ENCODE measurements around the gene TSPYL6.
"Not testable (repeated sequence)": the region's sequence is repeated elsewhere in the genome, so short reads cannot be mapped to it uniquely, and the experiment has no call there.

Gene TSPYL6

DNA sequence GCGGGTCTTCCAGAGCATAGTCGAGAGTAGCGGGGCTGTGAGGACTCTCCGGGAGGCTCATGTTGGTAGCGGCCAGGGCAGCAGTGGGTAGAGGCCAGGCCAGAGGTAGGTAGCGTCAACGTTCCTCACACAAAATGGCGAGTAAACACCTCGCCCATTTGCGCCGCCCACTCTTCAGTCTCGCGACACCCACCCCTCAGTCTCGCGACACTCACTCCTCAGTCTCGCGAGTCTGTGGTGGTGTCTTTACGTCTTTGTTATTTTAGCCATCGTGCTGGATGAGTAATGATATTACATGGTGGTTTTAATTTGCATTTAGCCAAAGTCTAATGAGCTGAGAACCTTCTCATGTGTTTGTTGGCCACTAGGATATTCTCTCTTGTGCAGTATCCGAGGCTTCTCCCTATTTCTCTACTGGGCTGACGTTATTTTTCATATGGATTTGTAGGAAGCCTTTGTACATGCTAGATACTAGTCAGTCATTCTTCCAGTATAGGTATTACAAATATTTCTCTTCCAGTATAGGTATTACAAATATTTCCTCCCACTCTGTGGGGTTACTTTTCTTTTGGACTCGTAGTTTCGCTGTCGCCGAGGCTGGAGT lies at the start of gene TSPYL6:
Gene TSPYL6 (minus strand): TSS at position 139 of the 604 bp plus-strand sequence. CDS start 78 bp downstream, at position 61.
- no peak within 1 kb of the TSS for H3K27ac ChIP-seq (ENCODE audit: low read depth, low read length)
- H3K4me3 ChIP-seq (ENCODE audit: low read depth, low read length): no peak within 1 kb of the TSS
- H2AFZ ChIP-seq (ENCODE audit: low read length, unreplicated experiment): no peak within 1 kb of the TSS
- no peaks in the 10 kb centered on the region for H3K79me2 ChIP-seq (ENCODE audit: control insufficient read depth, insufficient read depth, low read length, unreplicated experiment)
- H3K36me3 ChIP-seq (ENCODE audit: insufficient read depth, low read length): no peaks in the 10 kb centered on the region
- H3K4me1 ChIP-seq (ENCODE audit: control insufficient read depth, insufficient read depth, low read length, unreplicated experiment): peaks cover under 1% of the 10 kb centered on the region
- H3K27me3 ChIP-seq (ENCODE audit: insufficient read depth, low read length): no peaks in the 10 kb centered on the region

DNA sequence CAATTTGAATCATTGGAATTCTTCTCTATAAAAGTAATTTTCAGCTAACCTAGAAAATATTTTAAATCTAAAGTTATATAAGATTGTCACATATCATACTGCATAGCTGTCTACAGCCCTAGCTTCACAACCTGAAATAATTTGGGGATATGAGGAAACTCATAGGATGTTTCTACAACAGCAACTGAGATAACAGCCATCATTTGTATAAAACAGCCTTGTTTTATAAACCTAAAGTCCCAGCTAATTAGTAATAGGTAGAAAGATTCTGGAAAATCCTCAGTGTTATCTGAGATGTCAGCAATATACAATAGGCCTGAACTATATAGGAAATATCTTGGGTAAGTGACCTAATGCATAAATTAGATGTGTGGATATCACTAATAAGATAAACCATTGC lies 47.6 kb upstream of the TSPYL6 start:
- Histone ChIP-seq H3K27me3 (ENCODE audit: insufficient read depth, low read length) (no peaks in the 10 kb centered on the region), H3K36me3 (ENCODE audit: insufficient read depth, low read length) (no peaks in the 10 kb centered on the region), H3K4me1 (ENCODE audit: control insufficient read depth, insufficient read depth, low read length, unreplicated experiment) (peaks cover 12% of the 10 kb centered on the region), H2AFZ (ENCODE audit: low read length, unreplicated experiment) (no peak overlapping the region), H3K4me3 (ENCODE audit: low read depth, low read length) (no peak overlapping the region), H3K79me2 (ENCODE audit: control insufficient read depth, insufficient read depth, low read length, unreplicated experiment) (no peaks in the 10 kb centered on the region), H3K27ac (ENCODE audit: low read depth, low read length) (no peak overlapping the region)

DNA sequence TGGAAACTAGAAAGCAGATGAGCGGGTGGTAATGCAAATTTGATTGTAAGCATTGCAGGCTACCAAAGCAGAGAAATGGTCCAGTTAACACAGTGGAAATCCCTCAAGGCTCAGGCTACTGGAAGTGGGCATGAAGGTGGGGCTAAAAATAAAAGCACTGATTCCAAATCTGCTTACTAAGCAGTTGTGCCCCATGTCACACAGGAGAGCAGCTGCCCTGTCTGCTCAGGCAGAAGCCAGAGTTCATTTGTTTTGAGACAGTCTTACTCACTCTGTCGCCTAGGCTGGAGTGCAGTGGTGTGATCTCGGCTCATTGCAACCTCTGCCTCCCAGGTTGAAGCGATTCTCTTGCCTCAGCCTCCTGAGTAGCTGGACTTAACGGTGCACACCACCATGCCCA lies 42.5 kb upstream of the TSPYL6 start:
- H2AFZ ChIP-seq (ENCODE audit: low read length, unreplicated experiment): no peak overlapping the region
- no peaks in the 10 kb centered on the region for H3K36me3 ChIP-seq (ENCODE audit: insufficient read depth, low read length)
- no peaks in the 10 kb centered on the region for H3K79me2 ChIP-seq (ENCODE audit: control insufficient read depth, insufficient read depth, low read length, unreplicated experiment)
- no peak overlapping the region for H3K27ac ChIP-seq (ENCODE audit: low read depth, low read length)
- H3K4me1 ChIP-seq (ENCODE audit: control insufficient read depth, insufficient read depth, low read length, unreplicated experiment): peaks cover 7% of the 10 kb centered on the region
- H3K27me3 ChIP-seq (ENCODE audit: insufficient read depth, low read length): no peaks in the 10 kb centered on the region
- no peak overlapping the region for H3K4me3 ChIP-seq (ENCODE audit: low read depth, low read length)

DNA sequence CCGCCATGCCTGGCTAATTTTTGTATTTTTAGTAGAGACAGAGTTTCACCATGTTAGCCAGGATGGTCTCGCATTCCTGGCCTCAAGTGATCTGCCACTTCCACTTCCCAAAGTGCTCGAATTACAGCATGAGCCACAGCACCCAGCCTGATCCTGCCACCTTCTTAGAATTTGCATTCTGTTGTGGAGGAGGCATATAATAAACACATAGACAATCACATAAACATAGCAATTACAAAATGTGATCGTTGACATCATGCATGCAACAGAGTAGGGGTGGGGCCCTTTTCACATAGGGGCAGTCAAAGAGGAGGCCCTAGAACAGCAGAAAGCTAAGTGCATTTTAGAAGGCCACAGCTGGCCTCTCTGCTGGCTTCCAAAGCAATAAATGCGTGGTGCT lies 39.9 kb upstream of the TSPYL6 start:
- no peak overlapping the region for H2AFZ ChIP-seq (ENCODE audit: low read length, unreplicated experiment)
- peaks cover 7% of the 10 kb centered on the region for H3K4me1 ChIP-seq (ENCODE audit: control insufficient read depth, insufficient read depth, low read length, unreplicated experiment)
- no peak overlapping the region for H3K4me3 ChIP-seq (ENCODE audit: low read depth, low read length)
- no peaks in the 10 kb centered on the region for H3K27me3 ChIP-seq (ENCODE audit: insufficient read depth, low read length)
- H3K79me2 ChIP-seq (ENCODE audit: control insufficient read depth, insufficient read depth, low read length, unreplicated experiment): no peaks in the 10 kb centered on the region
- H3K27ac ChIP-seq (ENCODE audit: low read depth, low read length): no peak overlapping the region
- H3K36me3 ChIP-seq (ENCODE audit: insufficient read depth, low read length): no peaks in the 10 kb centered on the region

DNA sequence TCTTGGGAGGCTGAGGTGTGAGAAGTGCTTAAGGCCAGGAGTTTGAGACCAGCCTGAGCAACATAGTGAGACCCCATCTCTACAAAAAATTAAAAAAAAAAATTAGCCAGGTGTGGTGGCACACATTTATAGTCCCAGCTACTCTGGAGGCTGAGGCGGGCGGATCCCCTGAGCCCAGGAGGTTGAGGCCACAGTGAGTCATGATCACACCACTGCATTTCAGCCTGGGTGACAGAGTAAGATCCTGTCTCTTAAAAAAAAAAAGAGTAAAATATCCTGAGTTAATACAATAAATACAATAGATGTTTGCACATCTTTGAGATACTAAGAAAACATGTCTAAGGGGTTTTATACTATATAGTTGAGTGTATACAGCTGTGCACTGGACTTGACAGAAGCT lies 38.6 kb upstream of the TSPYL6 start:
- H3K36me3 ChIP-seq (ENCODE audit: insufficient read depth, low read length); H3K4me3 ChIP-seq (ENCODE audit: low read depth, low read length); H3K4me1 ChIP-seq (ENCODE audit: control insufficient read depth, insufficient read depth, low read length, unreplicated experiment); H3K27ac ChIP-seq (ENCODE audit: low read depth, low read length); H3K79me2 ChIP-seq (ENCODE audit: control insufficient read depth, insufficient read depth, low read length, unreplicated experiment); H2AFZ ChIP-seq (ENCODE audit: low read length, unreplicated experiment); H3K27me3 ChIP-seq (ENCODE audit: insufficient read depth, low read length): not testable (repeated sequence)

DNA sequence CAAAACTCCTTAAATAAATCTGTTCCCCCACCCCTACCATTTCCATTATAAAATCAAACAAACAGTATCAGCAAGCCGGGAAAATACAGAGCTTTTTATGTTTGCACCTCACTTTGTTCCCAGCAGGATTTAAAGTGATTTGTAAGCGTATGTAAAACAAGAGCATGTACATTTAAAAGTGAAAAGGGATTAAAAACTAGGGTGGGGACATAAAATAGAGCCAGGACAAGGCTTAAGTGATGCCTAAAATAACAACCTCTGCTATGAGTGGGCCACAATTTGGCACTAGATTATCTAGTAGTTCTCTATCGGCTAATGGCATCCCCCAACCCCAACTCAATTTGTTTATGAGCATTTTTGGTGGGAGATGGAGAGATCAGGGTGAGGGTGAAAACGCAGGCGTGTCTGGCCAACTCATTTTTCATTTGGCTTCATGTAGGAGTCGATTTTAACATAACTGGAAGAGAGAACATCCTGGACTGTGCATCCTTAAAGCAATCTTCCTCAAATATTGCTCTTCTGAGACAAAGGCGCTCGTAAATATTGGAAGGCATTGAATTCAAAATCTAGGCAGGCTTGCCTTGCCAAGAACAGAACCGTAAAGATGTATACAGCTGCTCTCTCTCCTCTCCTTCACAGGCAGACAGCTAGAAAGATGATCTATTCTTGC lies 34.5 kb upstream of the TSPYL6 start:
- no peaks in the 10 kb centered on the region for H3K27me3 ChIP-seq (ENCODE audit: insufficient read depth, low read length)
- no peak overlapping the region for H3K27ac ChIP-seq (ENCODE audit: low read depth, low read length)
- H3K79me2 ChIP-seq (ENCODE audit: control insufficient read depth, insufficient read depth, low read length, unreplicated experiment): no peaks in the 10 kb centered on the region
- peaks cover 7% of the 10 kb centered on the region for H3K4me1 ChIP-seq (ENCODE audit: control insufficient read depth, insufficient read depth, low read length, unreplicated experiment)
- no peak overlapping the region for H2AFZ ChIP-seq (ENCODE audit: low read length, unreplicated experiment)
- no peaks in the 10 kb centered on the region for H3K36me3 ChIP-seq (ENCODE audit: insufficient read depth, low read length)
- H3K4me3 ChIP-seq (ENCODE audit: low read depth, low read length): no peak overlapping the region

DNA sequence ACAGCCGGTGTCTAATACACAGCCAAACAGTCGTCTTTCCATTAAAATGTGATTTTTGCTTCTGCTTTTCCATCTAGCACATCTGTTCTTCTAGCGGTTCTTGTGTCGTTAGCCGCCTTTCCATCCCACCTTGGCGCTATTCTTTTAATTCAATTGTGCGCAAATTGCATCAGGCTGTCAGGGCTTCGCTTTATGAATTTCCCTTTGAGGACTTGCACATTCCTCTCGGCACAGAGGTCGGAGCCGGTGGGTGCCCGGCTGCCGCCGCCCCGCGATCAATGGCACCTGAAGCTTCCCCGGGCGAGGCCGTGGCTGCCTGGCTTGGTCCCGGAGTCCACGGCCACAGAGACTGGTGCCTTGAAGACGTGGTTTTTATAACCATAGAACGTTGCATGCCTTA lies 33.9 kb upstream of the TSPYL6 start:
- H3K27ac ChIP-seq (ENCODE audit: low read depth, low read length): no peak overlapping the region
- no peak overlapping the region for H2AFZ ChIP-seq (ENCODE audit: low read length, unreplicated experiment)
- H3K4me3 ChIP-seq (ENCODE audit: low read depth, low read length): no peak overlapping the region
- H3K4me1 ChIP-seq (ENCODE audit: control insufficient read depth, insufficient read depth, low read length, unreplicated experiment): peaks cover 5% of the 10 kb centered on the region
- H3K36me3 ChIP-seq (ENCODE audit: insufficient read depth, low read length): no peaks in the 10 kb centered on the region
- H3K79me2 ChIP-seq (ENCODE audit: control insufficient read depth, insufficient read depth, low read length, unreplicated experiment): no peaks in the 10 kb centered on the region
- H3K27me3 ChIP-seq (ENCODE audit: insufficient read depth, low read length): no peaks in the 10 kb centered on the region

DNA sequence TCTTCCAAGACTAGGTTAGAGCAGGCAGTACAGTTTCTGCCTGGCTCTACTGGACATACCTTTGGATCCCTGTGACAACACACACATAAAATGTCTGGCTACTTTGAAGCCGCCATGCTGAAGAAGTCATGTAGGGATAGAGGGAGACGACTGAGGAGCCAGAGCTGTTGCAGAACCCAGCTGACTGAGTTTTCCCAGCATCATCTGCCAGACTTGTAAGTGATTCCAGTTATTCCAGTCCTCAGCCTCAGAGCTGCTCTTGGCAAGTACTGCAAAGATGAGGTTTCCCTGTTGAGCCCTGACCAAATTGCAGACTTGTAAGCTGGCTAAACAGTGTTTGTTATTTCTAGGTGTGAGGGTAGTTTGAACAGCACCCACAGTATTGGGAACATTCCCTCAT lies 31.5 kb upstream of the TSPYL6 start:
- no peak overlapping the region for H3K4me3 ChIP-seq (ENCODE audit: low read depth, low read length)

DNA sequence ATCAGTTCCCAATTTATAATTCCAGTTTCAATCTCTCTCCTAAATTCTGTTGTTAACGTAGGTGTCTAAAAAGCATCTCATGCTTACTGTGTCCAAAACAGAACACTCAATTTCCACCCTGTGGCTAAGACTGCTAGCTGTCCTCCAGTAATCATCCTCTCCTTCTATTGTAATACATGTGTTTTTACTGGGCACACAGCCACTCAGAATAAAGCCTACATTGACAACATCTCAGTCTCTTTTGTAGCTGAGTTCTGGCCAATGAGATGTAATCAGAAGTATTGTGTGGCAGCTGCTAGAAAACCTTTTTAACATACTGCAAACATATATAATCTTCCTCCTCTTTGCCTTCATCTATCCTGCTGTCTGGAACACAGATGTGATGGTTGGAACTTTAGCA lies 29.4 kb upstream of the TSPYL6 start:
- Histone ChIP-seq H3K79me2 (ENCODE audit: control insufficient read depth, insufficient read depth, low read length, unreplicated experiment) (no peaks in the 10 kb centered on the region), H3K4me1 (ENCODE audit: control insufficient read depth, insufficient read depth, low read length, unreplicated experiment) (no peaks in the 10 kb centered on the region), H2AFZ (ENCODE audit: low read length, unreplicated experiment) (no peak overlapping the region), H3K36me3 (ENCODE audit: insufficient read depth, low read length) (no peaks in the 10 kb centered on the region), H3K27me3 (ENCODE audit: insufficient read depth, low read length) (no peaks in the 10 kb centered on the region), H3K27ac (ENCODE audit: low read depth, low read length) (no peak overlapping the region), H3K4me3 (ENCODE audit: low read depth, low read length) (no peak overlapping the region)

More for the DNA sequence above, 31.5 kb upstream of the TSPYL6 start:
- no peaks in the 10 kb centered on the region for H3K79me2 ChIP-seq (ENCODE audit: control insufficient read depth, insufficient read depth, low read length, unreplicated experiment)
- no peak overlapping the region for H3K27ac ChIP-seq (ENCODE audit: low read depth, low read length)
- H3K36me3 ChIP-seq (ENCODE audit: insufficient read depth, low read length): no peaks in the 10 kb centered on the region
- no peak overlapping the region for H2AFZ ChIP-seq (ENCODE audit: low read length, unreplicated experiment)
- no peaks in the 10 kb centered on the region for H3K4me1 ChIP-seq (ENCODE audit: control insufficient read depth, insufficient read depth, low read length, unreplicated experiment)
- no peaks in the 10 kb centered on the region for H3K27me3 ChIP-seq (ENCODE audit: insufficient read depth, low read length)

DNA sequence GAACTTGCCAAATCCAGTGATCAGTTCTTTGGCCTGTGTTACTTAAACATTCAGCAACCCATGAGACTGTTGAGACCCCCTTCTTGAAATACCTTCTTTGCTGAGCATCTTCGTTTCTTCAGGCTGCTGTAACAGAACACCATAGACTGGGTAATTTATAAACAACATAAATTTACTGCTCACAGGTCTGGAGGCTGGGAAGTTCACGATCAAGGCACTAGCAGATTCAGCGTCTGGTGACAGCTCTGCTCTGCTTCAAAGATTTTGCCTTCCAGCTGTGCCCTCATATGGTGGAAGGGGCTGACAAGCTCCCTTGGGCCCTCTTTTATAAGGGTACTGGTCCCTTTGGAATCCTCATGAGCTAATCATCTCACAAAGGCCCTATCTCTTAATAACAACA lies 28.8 kb upstream of the TSPYL6 start:
- no peaks in the 10 kb centered on the region for H3K79me2 ChIP-seq (ENCODE audit: control insufficient read depth, insufficient read depth, low read length, unreplicated experiment)
- H3K4me1 ChIP-seq (ENCODE audit: control insufficient read depth, insufficient read depth, low read length, unreplicated experiment): no peaks in the 10 kb centered on the region
- no peak overlapping the region for H2AFZ ChIP-seq (ENCODE audit: low read length, unreplicated experiment)
- no peaks in the 10 kb centered on the region for H3K27me3 ChIP-seq (ENCODE audit: insufficient read depth, low read length)
- no peaks in the 10 kb centered on the region for H3K36me3 ChIP-seq (ENCODE audit: insufficient read depth, low read length)
- no peak overlapping the region for H3K4me3 ChIP-seq (ENCODE audit: low read depth, low read length)
- H3K27ac ChIP-seq (ENCODE audit: low read depth, low read length): no peak overlapping the region

DNA sequence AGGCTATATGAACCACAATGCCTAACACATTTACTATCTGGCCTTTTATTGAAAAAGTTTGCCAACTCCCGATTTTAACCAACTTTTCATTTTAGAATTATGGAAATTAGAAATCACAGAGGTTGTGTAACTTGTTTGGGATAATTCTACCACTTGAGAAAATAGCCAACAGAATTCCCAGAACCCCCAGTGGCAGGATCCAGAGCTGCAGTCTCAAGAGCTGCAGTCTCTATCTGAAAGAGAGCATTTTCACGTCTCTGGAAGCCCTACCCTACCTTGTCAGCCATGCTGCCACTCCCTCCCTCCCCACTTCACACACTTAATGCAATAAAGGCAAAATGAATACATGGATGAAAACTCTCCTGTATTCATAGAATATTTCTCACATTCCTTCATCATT lies 23.4 kb upstream of the TSPYL6 start:
- Histone ChIP-seq H2AFZ (ENCODE audit: low read length, unreplicated experiment) (no peak overlapping the region), H3K4me3 (ENCODE audit: low read depth, low read length) (no peak overlapping the region), H3K79me2 (ENCODE audit: control insufficient read depth, insufficient read depth, low read length, unreplicated experiment) (no peaks in the 10 kb centered on the region)

More for the DNA sequence above, 23.4 kb upstream of the TSPYL6 start:
- no peaks in the 10 kb centered on the region for H3K27me3 ChIP-seq (ENCODE audit: insufficient read depth, low read length)
- no peak overlapping the region for H3K27ac ChIP-seq (ENCODE audit: low read depth, low read length)
- H3K4me1 ChIP-seq (ENCODE audit: control insufficient read depth, insufficient read depth, low read length, unreplicated experiment): peaks cover 8% of the 10 kb centered on the region
- no peaks in the 10 kb centered on the region for H3K36me3 ChIP-seq (ENCODE audit: insufficient read depth, low read length)
